Astrocyte of the spinal cord (primary cell): ENCODE measurements around the gene SLC17A9.
"Not testable (repeated sequence)": the region's sequence is repeated elsewhere in the genome, so short reads cannot be mapped to it uniquely, and the experiment has no call there.

Source experiments
- DNase-seq: peaks from one replicate; pipeline ENCODE4 v3.0.0; 2011; ENCODE audit warnings: low read depth, low spot score
- H3K4me3 ChIP-seq: 2 replicates; pipeline ENCODE4 v1.5.1; 2011; ENCODE audit warnings: low read depth, mild to moderate bottlenecking, low read length, moderate library complexity
- in situ Hi-C: cut with HindIII; loops from 2 replicates; pipeline ENCODE4 v1.10.0; 2017; ENCODE audit warnings: low sequenced_read_pairs
- TF ChIP-seq, protein P1 (sequence below): IDR thresholded peaks from 2 replicates; pipeline ENCODE4 v1.5.1; 2012; ENCODE audit warnings: low read depth, mild to moderate bottlenecking, low read length, inconsistent platforms

The SLC17A9 gene

DNA sequence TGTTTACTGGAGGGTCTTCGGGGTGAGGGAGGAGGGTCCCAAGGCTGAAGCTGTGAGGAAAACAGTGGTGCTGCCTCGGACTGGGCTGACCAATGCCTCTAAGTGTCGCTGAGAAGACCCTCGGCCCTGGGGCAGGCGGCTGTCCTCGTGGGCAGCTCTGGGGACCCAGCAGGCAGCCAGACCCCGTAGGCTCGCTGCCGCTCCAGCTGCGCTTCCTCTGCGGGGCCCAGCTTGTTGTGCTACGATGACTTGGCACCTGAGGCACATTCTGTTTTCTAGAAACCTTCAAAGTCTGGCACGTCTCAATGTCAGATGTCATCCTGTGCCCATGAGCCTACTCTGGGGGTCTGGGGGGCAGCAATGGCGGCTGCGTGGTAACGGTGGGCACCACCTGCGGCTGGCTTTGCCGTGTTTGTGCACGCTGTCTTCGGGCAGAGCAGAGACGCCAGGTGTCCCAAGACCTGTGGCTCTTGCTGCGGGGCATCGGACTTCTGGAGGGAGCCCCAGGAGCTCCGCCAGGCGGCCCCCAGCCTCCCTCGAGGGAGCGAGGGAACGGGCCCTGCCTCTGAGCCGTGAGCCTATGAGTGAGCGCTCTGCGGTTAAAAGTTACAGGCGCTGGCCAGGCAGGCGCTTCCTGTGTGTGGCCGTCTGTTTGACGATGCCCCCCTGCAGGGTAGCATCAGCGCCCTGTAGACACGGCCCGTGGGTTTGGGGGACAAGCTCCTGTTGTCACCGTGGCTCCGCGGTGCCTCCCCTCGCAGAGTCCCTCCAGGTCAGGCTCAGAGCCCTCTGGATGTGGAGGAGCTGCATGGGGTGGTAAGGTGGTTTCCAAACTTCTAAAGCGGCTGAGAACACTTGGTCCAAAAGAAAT lies 6.8 kb downstream of the SLC17A9 start:
- in situ Hi-C loops = no loop called here
- TF ChIP-seq, protein P1, sequence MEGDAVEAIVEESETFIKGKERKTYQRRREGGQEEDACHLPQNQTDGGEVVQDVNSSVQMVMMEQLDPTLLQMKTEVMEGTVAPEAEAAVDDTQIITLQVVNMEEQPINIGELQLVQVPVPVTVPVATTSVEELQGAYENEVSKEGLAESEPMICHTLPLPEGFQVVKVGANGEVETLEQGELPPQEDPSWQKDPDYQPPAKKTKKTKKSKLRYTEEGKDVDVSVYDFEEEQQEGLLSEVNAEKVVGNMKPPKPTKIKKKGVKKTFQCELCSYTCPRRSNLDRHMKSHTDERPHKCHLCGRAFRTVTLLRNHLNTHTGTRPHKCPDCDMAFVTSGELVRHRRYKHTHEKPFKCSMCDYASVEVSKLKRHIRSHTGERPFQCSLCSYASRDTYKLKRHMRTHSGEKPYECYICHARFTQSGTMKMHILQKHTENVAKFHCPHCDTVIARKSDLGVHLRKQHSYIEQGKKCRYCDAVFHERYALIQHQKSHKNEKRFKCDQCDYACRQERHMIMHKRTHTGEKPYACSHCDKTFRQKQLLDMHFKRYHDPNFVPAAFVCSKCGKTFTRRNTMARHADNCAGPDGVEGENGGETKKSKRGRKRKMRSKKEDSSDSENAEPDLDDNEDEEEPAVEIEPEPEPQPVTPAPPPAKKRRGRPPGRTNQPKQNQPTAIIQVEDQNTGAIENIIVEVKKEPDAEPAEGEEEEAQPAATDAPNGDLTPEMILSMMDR = no peak
- DNase-seq = no peak
- no peak overlapping the region for H3K4me3 ChIP-seq

DNA sequence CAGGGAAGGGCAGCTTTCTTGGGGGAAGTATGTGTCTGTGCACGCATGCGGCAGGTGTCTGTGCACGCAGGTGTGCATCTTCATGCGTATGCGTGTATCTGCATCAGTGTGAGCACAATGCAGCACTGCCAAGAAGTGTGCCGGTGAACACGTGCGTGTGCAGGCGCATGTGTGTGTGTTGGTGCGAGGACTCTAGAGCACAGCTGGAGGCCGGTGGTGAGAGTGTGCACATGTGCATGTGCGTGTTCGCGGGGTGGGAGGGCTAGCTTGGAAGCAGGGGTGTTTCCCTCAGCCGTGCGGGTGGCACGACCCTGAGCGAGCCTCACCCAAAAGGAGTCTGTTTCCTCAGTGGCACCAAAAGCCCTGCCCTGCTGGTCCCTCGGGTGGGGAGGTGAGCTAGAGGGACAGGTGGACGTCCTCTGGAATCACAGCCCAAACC lies 7.5 kb downstream of the SLC17A9 start:
- in situ Hi-C loops = no loop called here
- no peak for DNase-seq
- TF ChIP-seq, protein P1 = no peak
- H3K4me3 ChIP-seq = no peak overlapping the region

DNA sequence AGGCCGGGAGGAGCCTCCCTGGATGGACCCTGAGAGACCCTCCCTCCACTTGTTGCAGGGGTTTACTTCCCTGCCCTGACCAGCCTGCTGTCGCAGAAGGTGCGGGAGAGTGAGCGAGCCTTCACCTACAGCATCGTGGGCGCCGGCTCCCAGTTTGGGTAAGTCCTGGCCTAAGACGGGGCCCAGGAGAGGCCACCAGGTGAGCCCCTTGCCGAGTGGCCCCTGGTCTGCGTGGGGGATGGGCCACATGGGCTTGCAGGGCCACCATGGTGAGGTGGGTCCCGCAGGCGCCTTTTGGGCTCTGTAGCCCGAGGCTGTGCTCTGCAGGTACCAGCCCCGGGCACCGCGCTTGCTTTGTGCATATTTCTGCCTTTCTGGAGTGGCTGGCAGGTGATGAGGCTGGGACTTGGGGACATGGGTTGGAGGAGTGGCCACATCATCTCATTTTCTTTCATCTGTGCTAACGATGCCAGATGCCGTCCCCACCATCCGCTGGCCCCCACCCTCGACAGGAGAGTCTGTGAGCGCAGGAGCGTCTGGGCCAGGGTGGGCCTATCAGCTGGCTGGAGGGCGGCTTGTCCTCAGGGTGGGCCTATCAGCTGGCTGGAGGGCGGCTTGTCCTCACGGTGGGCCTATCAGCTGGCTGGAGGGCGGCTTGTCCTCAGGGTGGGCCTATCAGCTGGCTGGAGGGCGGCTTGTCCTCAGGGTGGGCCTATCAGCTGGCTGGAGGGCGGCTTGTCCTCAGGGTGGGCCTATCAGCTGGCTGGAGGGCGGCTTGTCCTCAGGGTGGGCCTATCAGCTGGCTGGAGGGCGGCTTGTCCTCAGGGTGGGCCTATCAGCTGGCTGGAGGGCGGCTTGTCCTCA lies 8.2 kb downstream of the SLC17A9 start:
- in situ Hi-C loops, DNase-seq, H3K4me3 ChIP-seq: not testable (repeated sequence)

DNA sequence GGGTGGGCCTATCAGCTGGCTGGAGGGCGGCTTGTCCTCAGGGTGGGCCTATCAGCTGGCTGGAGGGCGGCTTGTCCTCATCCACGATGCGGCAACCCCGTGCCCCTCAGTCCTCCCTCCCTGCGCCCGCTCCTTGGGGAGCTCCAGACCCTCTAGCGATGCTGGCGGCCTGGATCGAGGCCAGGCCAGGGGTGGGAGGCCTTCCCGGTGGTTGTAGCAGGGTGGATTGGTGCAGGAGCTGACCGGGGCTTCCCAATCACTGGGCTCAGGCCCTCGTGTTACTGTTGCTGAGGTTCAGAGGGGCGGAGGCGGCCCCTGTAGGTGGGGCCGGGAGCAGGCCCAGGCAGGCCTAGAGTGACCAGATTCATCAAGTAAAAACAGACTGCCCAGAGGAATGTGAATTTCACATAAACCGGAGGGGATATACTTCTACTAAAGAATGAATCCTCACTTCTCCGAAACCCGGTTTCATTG lies 8.8 kb downstream of the SLC17A9 start:
- H3K4me3 ChIP-seq = no peak overlapping the region
- DNase-seq = no peak
- TF ChIP-seq, protein P1 = no peak
- in situ Hi-C loops = no loop called here

DNA sequence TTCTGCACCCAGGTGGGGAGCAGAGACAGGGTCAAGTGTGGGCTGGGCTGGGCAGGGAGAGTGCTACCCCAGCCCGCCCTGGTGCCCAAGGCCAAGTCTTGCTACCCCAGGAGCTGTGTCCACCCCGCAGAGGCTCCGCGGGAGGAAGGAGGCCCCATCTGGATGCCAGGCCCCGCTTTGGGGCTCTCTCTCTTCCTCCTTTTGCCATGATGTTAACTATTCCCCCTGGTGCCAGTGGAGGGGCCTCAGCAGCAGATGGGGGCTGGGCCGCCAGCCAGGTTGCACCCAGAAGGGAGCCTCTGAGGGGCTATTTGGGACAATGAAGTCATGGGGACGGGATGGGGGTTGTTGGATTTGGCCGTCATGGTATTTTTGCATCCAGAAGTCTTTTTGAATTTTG lies 9.3 kb downstream of the SLC17A9 start:
- TF ChIP-seq, protein P1 = no peak
- DNase-seq = no peak
- H3K4me3 ChIP-seq = no peak overlapping the region
- in situ Hi-C loops = no loop called here

DNA sequence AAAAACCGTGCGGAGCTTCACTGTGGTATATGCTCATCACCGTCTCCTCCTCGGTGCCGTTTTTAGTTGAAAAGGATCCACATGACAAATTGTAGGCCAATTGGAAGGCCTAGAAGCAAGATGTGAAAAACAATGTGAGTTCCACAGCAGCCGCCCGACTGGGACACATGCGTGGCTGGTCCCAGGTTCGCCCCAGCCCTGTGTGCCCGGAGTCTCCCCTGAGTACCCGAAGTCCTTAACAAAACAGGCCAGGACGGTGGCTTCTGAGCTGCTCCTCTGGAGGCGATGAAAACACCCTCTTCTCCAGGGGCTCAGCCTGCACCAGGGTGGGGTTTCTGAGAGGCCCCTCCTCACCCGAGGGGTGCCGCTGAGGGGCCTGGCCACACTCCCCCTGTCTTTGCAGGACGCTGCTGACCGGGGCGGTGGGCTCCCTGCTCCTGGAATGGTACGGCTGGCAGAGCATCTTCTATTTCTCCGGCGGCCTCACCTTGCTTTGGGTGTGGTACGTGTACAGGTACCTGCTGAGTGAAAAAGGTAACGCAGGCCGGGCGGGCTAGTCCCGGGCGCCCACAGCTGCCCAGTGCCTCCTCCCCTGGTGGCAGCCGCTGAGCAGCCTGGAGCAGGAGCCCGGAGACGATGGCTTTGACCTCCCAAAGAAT lies 9.8 kb downstream of the SLC17A9 start:
- in situ Hi-C loops = no loop called here
- TF ChIP-seq, protein P1 = no peak
- no peak overlapping the region for H3K4me3 ChIP-seq
- DNase-seq = no peak
